ENCODE results near the gene DOC2A. TPM values are rescaled to one million over a fixed set of nuclear protein-coding genes. Genes with fewer than 3 reads are reported as not detected.

The DOC2A gene
- total and polyA plus RNA-seq, 10 of the 15 experiments (the other 5 are each of a cell fraction or from before 2014, with no cell fraction given) = 0.06 to 0.17 (median 0.12) TPM; not detected in 6

GRCh38 chr16:29995911-29996765 lies 14.7 kb downstream of the DOC2A start, which contains the start of gene INO80E (continued):
- TF ChIP-seq BACH1 (IDR thresholded peaks at IDR 0.05; ENCODE audit: borderline replicate concordance) (peak; percentile 25; the same call in 1 of the 2 replicates), SIX5 (IDR thresholded peaks at IDR 0.05; ENCODE audit: low read depth, low read length, severe bottlenecking) (peak; percentile 86), NBN (IDR thresholded peaks at IDR 0.05) (peak; percentile 85), MYB (IDR thresholded peaks at IDR 0.05; ENCODE audit: borderline replicate concordance, low read depth, low read length) (no peak), TARDBP (IDR thresholded peaks at IDR 0.05; ENCODE audit: borderline replicate concordance) (peak; percentile 89; the same call in 1 of the 2 replicates), KLF5 (IDR thresholded peaks at IDR 0.05; ENCODE audit: partially characterized antibody) (peak; percentile 43), HCFC1 (IDR thresholded peaks at IDR 0.05; ENCODE audit: low read length) (peak; percentile 91), RAD51 (IDR thresholded peaks at IDR 0.05) (peak; percentile 73), MTA2 (IDR thresholded peaks at IDR 0.05; ENCODE audit: low read depth) (no peak), IKZF1 (conservative IDR thresholded peaks at IDR 0.05) (peak; percentile 89), PRDM15 (CRISPR knock-in tag; IDR thresholded peaks at IDR 0.05) (no peak), CREM (IDR thresholded peaks at IDR 0.05; ENCODE audit: low read depth) (peak; percentile 98), ZBED1 (IDR thresholded peaks at IDR 0.05; ENCODE audit: borderline replicate concordance) (no peak), RELA (IDR thresholded peaks at IDR 0.05; ENCODE audit: borderline replicate concordance, partially characterized antibody) (no peak), ATF7 (IDR thresholded peaks at IDR 0.05; ENCODE audit: low read depth) (peak; percentile 79), SP1 (IDR thresholded peaks at IDR 0.05; ENCODE audit: low read depth, low read length) (peak; percentile 36), FOXK2 (IDR thresholded peaks at IDR 0.05) (peak; percentile 44; the same call in 1 of the 2 replicates), IRF5 (IDR thresholded peaks at IDR 0.05; ENCODE audit: borderline replicate concordance) (no peak), DPF2 (IDR thresholded peaks at IDR 0.05) (0 out of 2 replicates have a peak, but pooled peaks have one; percentile 19), ZNF274 (IDR thresholded peaks at IDR 0.05; ENCODE audit: insufficient read depth, insufficient read length) (no peak), MEF2A (IDR thresholded peaks at IDR 0.05; ENCODE audit: insufficient read depth, low read depth, low read length) (0 out of 2 replicates have a peak, but pooled peaks have one; percentile 26), PAX8 (IDR thresholded peaks at IDR 0.05) (0 out of 2 replicates have a peak, but pooled peaks have one; percentile 77), SMARCA5 (IDR thresholded peaks at IDR 0.05) (0 out of 2 replicates have a peak, but pooled peaks have one; percentile 48), SREBF1 (IDR thresholded peaks at IDR 0.05; ENCODE audit: low read length) (no peak; the same call in 1 of the 2 replicates), POLR2AphosphoS2 (IDR thresholded peaks at IDR 0.05; ENCODE audit: low read depth, low read length) (peak; percentile 76), GATAD2B (conservative IDR thresholded peaks at IDR 0.05; ENCODE audit: low read depth) (peak; percentile 52; the same call in 1 of the 2 replicates), TCF3 (IDR thresholded peaks at IDR 0.05; ENCODE audit: borderline replicate concordance, insufficient read depth, low read depth, low read length) (no peak)

Data from GM12878 (cell line).